ENCODE measurements around the gene CDH10. TPM values are rescaled to one million over a fixed set of nuclear protein-coding genes. Genes with fewer than 3 reads are reported as not detected.

CDH10 gene
- total and polyA plus RNA-seq, 2 of the 13 experiments (the other 11 are each of a cell fraction or from before 2014, with no cell fraction given): 0.01 to 0.04 TPM

Small RNAs within 50 kb of the gene (small RNA-seq; reads per million reads assigned to genes)
- gene AC091885.1 (ENCODE audit: insufficient read depth in 2 of 3, insufficient read length in 3 of 3, low read depth in 2 of 3, low replicate concordance in 1 of 3): 0 reads per million in 3 experiments
- gene RF00017 (ENCODE audit: insufficient read depth in 2 of 3, insufficient read length in 3 of 3, low read depth in 2 of 3, low replicate concordance in 1 of 3): 0 reads per million in 3 experiments

All from HepG2 (cell line).